Measurements from ENCODE around the gene MYO3B. TPM values are rescaled to one million over a fixed set of nuclear protein-coding genes. Genes with fewer than 3 reads are reported as not detected.
A peak's percentile ranks its signal among the peaks of the same experiment; 100 is the strongest.

MYO3B gene
- total RNA-seq, 4 donors from 2014 or later = 0.34 to 0.95 (median 0.89) TPM

GRCh38 chr2:170404846-170405245 lies 226.9 kb downstream of the MYO3B start:
- WGBS = 58% methylated on average over 3 of the region's 3 CpGs
- no peaks in the 10 kb centered on the region for H3K9me3 ChIP-seq

GRCh38 chr2:170405326-170405725 lies 227.4 kb downstream of the MYO3B start:
- no peaks in the 10 kb centered on the region for H3K36me3 ChIP-seq
- no peak for DNase-seq (ENCODE audit: low spot score in 2 of 2)
- peaks cover 7% of the 10 kb centered on the region for H3K4me1 ChIP-seq
- H3K27ac ChIP-seq = no peak overlapping the region
- H3K27me3 ChIP-seq = peaks cover 20% of the 10 kb centered on the region
- TF ChIP-seq POLR2AphosphoS5 (IDR thresholded peaks at IDR 0.05) = no peak
- TF ChIP-seq EP300 (IDR thresholded peaks at IDR 0.05) = no peak
- no peak for TF ChIP-seq POLR2A (IDR thresholded peaks at IDR 0.05)
- TF ChIP-seq CTCF (IDR thresholded peaks at IDR 0.05) = no peak
- no peaks in the 10 kb centered on the region for H3K9me3 ChIP-seq
- H3K4me3 ChIP-seq = no peak overlapping the region
- 82% methylated on average over 2 of the region's 2 CpGs for WGBS

More at GRCh38 chr2:170404846-170405245, 226.9 kb downstream of the MYO3B start:
- peaks cover 7% of the 10 kb centered on the region for H3K4me1 ChIP-seq
- H3K27ac ChIP-seq = no peak overlapping the region
- DNase-seq (ENCODE audit: low spot score in 2 of 2) = no peak
- H3K4me3 ChIP-seq = no peak overlapping the region
- no peaks in the 10 kb centered on the region for H3K36me3 ChIP-seq
- H3K27me3 ChIP-seq = peaks cover 20% of the 10 kb centered on the region
- no peak for TF ChIP-seq POLR2A (IDR thresholded peaks at IDR 0.05)
- TF ChIP-seq CTCF (IDR thresholded peaks at IDR 0.05) = no peak
- no peak for TF ChIP-seq EP300 (IDR thresholded peaks at IDR 0.05)
- TF ChIP-seq POLR2AphosphoS5 (IDR thresholded peaks at IDR 0.05) = no peak

- DNase-seq (ENCODE audit: low spot score in 2 of 2) = no peak
- peaks cover 13% of the 10 kb centered on the region for H3K27me3 ChIP-seq
- H3K27ac ChIP-seq = no peak overlapping the region
- 48% methylated on average over 6 of the region's 6 CpGs for WGBS
- H3K9me3 ChIP-seq = no peaks in the 10 kb centered on the region
- H3K36me3 ChIP-seq = no peaks in the 10 kb centered on the region
- H3K4me1 ChIP-seq = peaks cover 7% of the 10 kb centered on the region
- H3K4me3 ChIP-seq = no peak overlapping the region
- TF ChIP-seq EP300 (IDR thresholded peaks at IDR 0.05) = no peak
- TF ChIP-seq POLR2A (IDR thresholded peaks at IDR 0.05) = no peak
- no peak for TF ChIP-seq CTCF (IDR thresholded peaks at IDR 0.05)
- no peak for TF ChIP-seq POLR2AphosphoS5 (IDR thresholded peaks at IDR 0.05)
Measured at GRCh38 chr2:170408461-170409163, 230.7 kb downstream of the MYO3B start.

- no peaks in the 10 kb centered on the region for H3K36me3 ChIP-seq
- peak; percentile 68 to 82 for DNase-seq (ENCODE audit: low spot score in 2 of 2)
- WGBS = 8% methylated on average over 9 of the region's 9 CpGs
- TF ChIP-seq EP300 (IDR thresholded peaks at IDR 0.05) (no peak), CTCF (IDR thresholded peaks at IDR 0.05) (peak; percentile 39 to 77), POLR2AphosphoS5 (IDR thresholded peaks at IDR 0.05) (no peak), POLR2A (IDR thresholded peaks at IDR 0.05) (no peak)
- H3K4me1 ChIP-seq = peaks cover 7% of the 10 kb centered on the region
- no peak overlapping the region for H3K4me3 ChIP-seq
- peaks cover 13% of the 10 kb centered on the region for H3K27me3 ChIP-seq
- H3K9me3 ChIP-seq = no peaks in the 10 kb centered on the region
- H3K27ac ChIP-seq = no peak overlapping the region
Measured at GRCh38 chr2:170409164-170409535, 231.2 kb downstream of the MYO3B start.

GRCh38 chr2:170411660-170412059 lies 233.7 kb downstream of the MYO3B start:
- TF ChIP-seq POLR2AphosphoS5 (IDR thresholded peaks at IDR 0.05) = no peak
- TF ChIP-seq CTCF (IDR thresholded peaks at IDR 0.05) = no peak
- no peak for TF ChIP-seq POLR2A (IDR thresholded peaks at IDR 0.05)
- TF ChIP-seq EP300 (IDR thresholded peaks at IDR 0.05) = no peak
- no peaks in the 10 kb centered on the region for H3K36me3 ChIP-seq
- H3K27ac ChIP-seq = no peak overlapping the region
- no peaks in the 10 kb centered on the region for H3K9me3 ChIP-seq
- no peak for DNase-seq (ENCODE audit: low spot score in 2 of 2)
- no peak overlapping the region for H3K4me3 ChIP-seq
- H3K27me3 ChIP-seq = peaks cover 12% of the 10 kb centered on the region
- H3K4me1 ChIP-seq = peaks cover 7% of the 10 kb centered on the region
